ENCODE data around the gene TSSC4.

The TSSC4 gene

DNA sequence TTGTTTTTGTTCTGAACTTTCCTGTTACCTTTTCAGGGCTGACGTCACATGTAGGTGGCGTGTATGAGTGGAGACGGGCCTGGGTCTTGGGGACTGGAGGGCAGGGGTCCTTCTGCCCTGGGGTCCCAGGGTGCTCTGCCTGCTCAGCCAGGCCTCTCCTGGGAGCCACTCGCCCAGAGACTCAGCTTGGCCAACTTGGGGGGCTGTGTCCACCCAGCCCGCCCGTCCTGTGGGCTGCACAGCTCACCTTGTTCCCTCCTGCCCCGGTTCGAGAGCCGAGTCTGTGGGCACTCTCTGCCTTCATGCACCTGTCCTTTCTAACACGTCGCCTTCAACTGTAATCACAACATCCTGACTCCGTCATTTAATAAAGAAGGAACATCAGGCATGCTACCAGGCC is 3.5 kb upstream of the TSSC4 start:
- H3K27me3 ChIP-seq (ENCODE audit: insufficient read depth, poor library complexity, severe bottlenecking) = no peaks in the 10 kb centered on the region
- H3K4me3 ChIP-seq (ENCODE audit: severe bottlenecking) = no peak overlapping the region
- H3K4me1 ChIP-seq (ENCODE audit: insufficient read depth, poor library complexity, severe bottlenecking) = peaks cover 4% of the 10 kb centered on the region
- no peak for ATAC-seq (ENCODE audit: low read depth)
- TF ChIP-seq, protein P1, sequence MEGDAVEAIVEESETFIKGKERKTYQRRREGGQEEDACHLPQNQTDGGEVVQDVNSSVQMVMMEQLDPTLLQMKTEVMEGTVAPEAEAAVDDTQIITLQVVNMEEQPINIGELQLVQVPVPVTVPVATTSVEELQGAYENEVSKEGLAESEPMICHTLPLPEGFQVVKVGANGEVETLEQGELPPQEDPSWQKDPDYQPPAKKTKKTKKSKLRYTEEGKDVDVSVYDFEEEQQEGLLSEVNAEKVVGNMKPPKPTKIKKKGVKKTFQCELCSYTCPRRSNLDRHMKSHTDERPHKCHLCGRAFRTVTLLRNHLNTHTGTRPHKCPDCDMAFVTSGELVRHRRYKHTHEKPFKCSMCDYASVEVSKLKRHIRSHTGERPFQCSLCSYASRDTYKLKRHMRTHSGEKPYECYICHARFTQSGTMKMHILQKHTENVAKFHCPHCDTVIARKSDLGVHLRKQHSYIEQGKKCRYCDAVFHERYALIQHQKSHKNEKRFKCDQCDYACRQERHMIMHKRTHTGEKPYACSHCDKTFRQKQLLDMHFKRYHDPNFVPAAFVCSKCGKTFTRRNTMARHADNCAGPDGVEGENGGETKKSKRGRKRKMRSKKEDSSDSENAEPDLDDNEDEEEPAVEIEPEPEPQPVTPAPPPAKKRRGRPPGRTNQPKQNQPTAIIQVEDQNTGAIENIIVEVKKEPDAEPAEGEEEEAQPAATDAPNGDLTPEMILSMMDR (IDR thresholded peaks at IDR 0.05; ENCODE audit: poor library complexity, severe bottlenecking) = no peak
- peaks cover 45% of the 10 kb centered on the region for H3K36me3 ChIP-seq (ENCODE audit: low read depth)
- DNase-seq (ENCODE audit: low spot score) = no peak
- no peaks in the 10 kb centered on the region for H3K9me3 ChIP-seq (ENCODE audit: severe bottlenecking)
- no peak overlapping the region for H3K27ac ChIP-seq (ENCODE audit: poor library complexity, severe bottlenecking)

GRCh38 chr11:2398664-2399355 is 1.7 kb upstream of the TSSC4 start:
- Histone ChIP-seq H3K27ac (ENCODE audit: poor library complexity, severe bottlenecking) (peak overlapping the region; percentile 68), H3K4me3 (ENCODE audit: severe bottlenecking) (peak overlapping the region; percentile 63), H3K4me1 (ENCODE audit: insufficient read depth, poor library complexity, severe bottlenecking) (peaks cover 4% of the 10 kb centered on the region), H3K36me3 (ENCODE audit: low read depth) (peaks cover 45% of the 10 kb centered on the region), H3K9me3 (ENCODE audit: severe bottlenecking) (no peaks in the 10 kb centered on the region), H3K27me3 (ENCODE audit: insufficient read depth, poor library complexity, severe bottlenecking) (no peaks in the 10 kb centered on the region)
- ATAC-seq (ENCODE audit: low read depth) (no peak), DNase-seq (ENCODE audit: low spot score) (no peak)
- TF ChIP-seq, protein P1 (IDR thresholded peaks at IDR 0.05; ENCODE audit: poor library complexity, severe bottlenecking) = no peak

DNA sequence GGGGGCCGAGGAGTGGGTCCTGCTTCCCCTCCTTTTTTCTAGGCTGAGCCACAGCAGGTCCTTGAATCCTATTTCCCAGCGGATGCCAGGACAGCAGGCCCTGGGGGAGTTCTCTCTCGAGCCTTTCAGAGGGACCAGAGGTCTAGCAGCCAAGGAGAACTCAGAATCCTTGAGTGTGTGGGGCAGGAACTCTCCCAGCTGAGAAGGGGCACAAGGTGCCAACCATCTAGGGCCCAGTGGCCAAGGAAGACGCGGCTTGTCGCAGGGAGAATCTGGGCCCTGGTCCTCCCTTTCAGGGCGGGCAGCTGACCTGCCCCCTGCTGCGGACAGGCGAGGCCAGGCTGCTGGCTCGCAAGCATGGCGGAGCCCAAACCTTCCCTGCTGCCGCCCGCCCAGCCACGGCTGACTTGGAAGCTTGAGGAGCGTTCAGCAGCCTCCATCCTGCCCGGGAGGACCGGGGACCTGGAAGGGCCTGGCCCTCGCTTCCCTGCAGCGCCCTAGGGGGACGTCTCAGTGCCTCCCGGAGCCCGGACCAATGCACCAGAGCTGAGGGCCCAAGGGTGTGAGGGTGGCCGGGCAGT is 972 bp upstream of the TSSC4 start:
- H3K4me3 ChIP-seq (ENCODE audit: severe bottlenecking) = peak overlapping the region; percentile 63
- H3K4me1 ChIP-seq (ENCODE audit: insufficient read depth, poor library complexity, severe bottlenecking) = peaks cover 4% of the 10 kb centered on the region
- no peaks in the 10 kb centered on the region for H3K9me3 ChIP-seq (ENCODE audit: severe bottlenecking)
- H3K36me3 ChIP-seq (ENCODE audit: low read depth) = peaks cover 37% of the 10 kb centered on the region
- DNase-seq (ENCODE audit: low spot score) = no peak
- ATAC-seq (ENCODE audit: low read depth) = peak; percentile 20
- H3K27me3 ChIP-seq (ENCODE audit: insufficient read depth, poor library complexity, severe bottlenecking) = no peaks in the 10 kb centered on the region
- TF ChIP-seq, protein P1 (IDR thresholded peaks at IDR 0.05; ENCODE audit: poor library complexity, severe bottlenecking) = no peak
- peak overlapping the region; percentile 68 for H3K27ac ChIP-seq (ENCODE audit: poor library complexity, severe bottlenecking)

DNA sequence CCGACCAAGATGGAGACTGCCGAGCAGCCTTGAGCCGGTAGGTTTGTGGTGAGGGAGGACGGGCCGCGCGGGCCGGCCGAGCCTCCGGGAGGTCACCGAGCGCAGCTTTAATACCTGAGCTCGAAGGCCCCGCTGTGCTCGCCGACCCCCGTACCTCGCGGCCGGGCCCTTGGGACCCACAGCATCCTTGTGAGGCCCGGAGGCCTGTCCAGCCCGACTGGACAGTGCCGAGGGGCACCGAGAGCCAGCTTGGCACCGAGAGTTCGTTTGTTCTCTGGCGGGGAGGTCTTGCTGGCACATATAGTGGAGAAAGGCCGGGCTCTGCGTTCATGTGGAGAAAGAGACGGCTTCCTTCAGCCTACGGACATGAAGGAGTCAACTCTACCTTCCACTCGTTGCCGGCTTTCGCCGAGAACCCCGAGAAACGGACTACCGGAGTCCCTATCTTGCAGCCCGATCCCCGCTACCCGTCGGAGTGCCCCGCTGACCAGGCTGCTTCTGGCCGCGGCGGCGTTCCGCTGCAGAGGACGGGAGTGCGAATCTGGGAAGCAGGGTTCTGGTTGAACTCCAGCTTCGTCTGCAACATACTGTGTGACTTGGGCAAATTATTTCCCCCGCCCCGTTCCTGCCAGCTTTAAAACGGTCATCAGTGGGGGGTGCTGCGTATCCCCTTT is 349 bp downstream of the TSSC4 start:
- no peaks in the 10 kb centered on the region for H3K27me3 ChIP-seq (ENCODE audit: insufficient read depth, poor library complexity, severe bottlenecking)
- TF ChIP-seq, protein P1 (IDR thresholded peaks at IDR 0.05; ENCODE audit: poor library complexity, severe bottlenecking) = no peak
- no peak; the same call in 2 of the 3 replicates for ATAC-seq (ENCODE audit: low read depth)
- H3K36me3 ChIP-seq (ENCODE audit: low read depth) = peaks cover 30% of the 10 kb centered on the region
- H3K4me3 ChIP-seq (ENCODE audit: severe bottlenecking) = peak overlapping the region; percentile 80
- peaks cover 4% of the 10 kb centered on the region for H3K4me1 ChIP-seq (ENCODE audit: insufficient read depth, poor library complexity, severe bottlenecking)
- peak overlapping the region; percentile 68 for H3K27ac ChIP-seq (ENCODE audit: poor library complexity, severe bottlenecking)
- no peak for DNase-seq (ENCODE audit: low spot score)
- H3K9me3 ChIP-seq (ENCODE audit: severe bottlenecking) = no peaks in the 10 kb centered on the region

Measured in RWPE2 (cell line).